Measurements from ENCODE around the gene TUBG1.

Gene TUBG1

GRCh38 chr17:42660692-42661345 is 51.3 kb downstream of the TUBG1 start:
- Histone ChIP-seq H3K4me1 (ENCODE audit: control insufficient read depth in 2 of 2, insufficient read depth in 1 of 2, low read depth in 1 of 2, low read length in 2 of 2) (peaks cover 2 to 3% of the 10 kb centered on the region in 2 donors), H3K36me3 (replicated peaks in 1 of 2; ENCODE audit: control insufficient read depth in 2 of 2, insufficient read depth in 2 of 2, low read length in 2 of 2) (peaks cover 2 to 39% of the 10 kb centered on the region in 2 donors), H3K4me3 (ENCODE audit: low read length in 2 of 2) (no peak overlapping the region), H2AK5ac (ENCODE audit: low read depth, low read length) (no peak overlapping the region), H3K4me2 (ENCODE audit: insufficient read depth, low read length, poor library complexity, severe bottlenecking) (no peak overlapping the region), H3K18ac (ENCODE audit: low read length) (no peak overlapping the region), H3K27ac (replicated peaks; ENCODE audit: low read length) (no peak overlapping the region), H4K91ac (ENCODE audit: low read depth, low read length, poor library complexity) (no peak overlapping the region), H3K14ac (ENCODE audit: low read length) (no peak overlapping the region), H3K9ac (ENCODE audit: low read depth, low read length, poor library complexity) (no peak overlapping the region), H3K27me3 (ENCODE audit: control insufficient read depth in 3 of 3, insufficient read depth in 3 of 3, low read depth in 1 of 3, low read length in 3 of 3) (no peaks in the 10 kb centered on the region), H2BK15ac (ENCODE audit: low read length) (no peak overlapping the region), H2BK5ac (ENCODE audit: low read length) (no peak overlapping the region), H3K23ac (ENCODE audit: low read depth, low read length, poor library complexity) (no peak overlapping the region), H2BK12ac (ENCODE audit: low read length) (no peak overlapping the region), H4K8ac (ENCODE audit: low read depth, low read length) (no peak overlapping the region), H2AFZ (ENCODE audit: low read length) (no peak overlapping the region), H3K79me1 (ENCODE audit: low read depth, low read length) (no peaks in the 10 kb centered on the region), H3K4ac (ENCODE audit: low read length) (no peak overlapping the region), H2BK120ac (ENCODE audit: low read depth, low read length) (no peak overlapping the region), H3K9me3 (replicated peaks in 1 of 2; ENCODE audit: control insufficient read depth in 2 of 2, insufficient read depth in 1 of 2, low read depth in 1 of 2, low read length in 2 of 2) (peaks cover 0 to 4% of the 10 kb centered on the region in 2 donors)
- no CpG with 5 or more reads among the region's 7 CpGs for WGBS, 2 donors (ENCODE audit: extremely low coverage in 2 of 2, insufficient read length in 2 of 2, insufficient replicate concordance in 1 of 2)
- no peak for DNase-seq (ENCODE audit: low spot score)

Data from neuronal stem cell (in vitro differentiated cells).